WTC11 (cell line): ENCODE measurements around the gene PHLPP1. TPM values are rescaled to one million over a fixed set of nuclear protein-coding genes. Genes with fewer than 3 reads are reported as not detected.

ENCODE experiments used
- ATAC-seq: fragments of 200-7000 bp; cut with Tn5 transposase; 2 replicates; pipeline ENCODE4 v1.10.0; 2021; ENCODE audit warnings: mild to moderate bottlenecking, moderate library complexity
- CTCF ChIA-PET: fragments of 300-600 bp; sonication (Branson Sonifier 250); formaldehyde crosslinking; loops from one replicate; lab custom pipeline; 2021; ENCODE audit warnings: antibody characterized with exemption; lab: Charles Lee
- POLR2A ChIA-PET: fragments of 350-600 bp; sonication (Branson Sonifier 250); formaldehyde crosslinking; loops from one replicate; lab custom pipeline; 2021; ENCODE audit warnings: antibody characterized with exemption; lab: Charles Lee
- DNase-seq: peaks from one replicate; pipeline ENCODE4 v3.0.0; 2021; ENCODE audit warnings: low spot score
- H3K27ac Mint-ChIP-seq: 2 replicates; pipeline ENCODE4 v1.8.0; 2021; ENCODE audit warnings: mixed read lengths
- H3K27me3 Mint-ChIP-seq: 2 replicates; pipeline ENCODE4 v1.8.0; 2021; ENCODE audit warnings: low read depth, mild to moderate bottlenecking, moderate library complexity, mixed read lengths
- H3K36me3 Mint-ChIP-seq: 2 replicates; pipeline ENCODE4 v1.8.0; 2021; ENCODE audit warnings: mixed read lengths
- H3K4me1 Mint-ChIP-seq: 2 replicates; pipeline ENCODE4 v1.8.0; 2022; ENCODE audit warnings: mixed read lengths
- H3K4me3 Mint-ChIP-seq: 2 replicates; pipeline ENCODE4 v1.8.0; 2021; ENCODE audit warnings: mild to moderate bottlenecking, moderate library complexity, mixed read lengths
- H3K9me3 Mint-ChIP-seq: 2 replicates; pipeline ENCODE4 v1.8.0; 2021; ENCODE audit warnings: mixed read lengths
- CREB1 ChIP-seq: sonication (generic); formaldehyde crosslinking; IDR thresholded peaks from 2 replicates; pipeline ENCODE4 v1.8.0; 2023; ENCODE audit warnings: mild to moderate bottlenecking, missing genetic modification reagents
- FOXJ3 ChIP-seq: sonication (generic); formaldehyde crosslinking; IDR thresholded peaks from 2 replicates; pipeline ENCODE4 v1.9.0; 2021; ENCODE audit warnings: missing genetic modification reagents, mild to moderate bottlenecking, borderline replicate concordance
- FOXK1 ChIP-seq: sonication (generic); formaldehyde crosslinking; IDR thresholded peaks from 2 replicates; pipeline ENCODE4 v1.8.0; 2022; ENCODE audit warnings: mild to moderate bottlenecking, moderate library complexity, missing genetic modification reagents
- GTF2I ChIP-seq: fragments of 250-450 bp; sonication (Bioruptor Pico); conservative IDR thresholded peaks from 2 replicates; pipeline ENCODE4 v1.4.0; 2021; ENCODE audit warnings: mild to moderate bottlenecking
- IRF2 ChIP-seq: sonication (generic); formaldehyde crosslinking; IDR thresholded peaks from 2 replicates; pipeline ENCODE4 v1.8.0; 2022; ENCODE audit warnings: low read depth, missing genetic modification reagents, borderline replicate concordance
- JUN ChIP-seq: sonication (generic); formaldehyde crosslinking; IDR thresholded peaks from 2 replicates; pipeline ENCODE4 v1.8.0; 2023; ENCODE audit warnings: mild to moderate bottlenecking, missing genetic modification reagents
- MYBL2 ChIP-seq: sonication (generic); formaldehyde crosslinking; IDR thresholded peaks from 2 replicates; pipeline ENCODE4 v1.8.1; 2023; ENCODE audit warnings: mild to moderate bottlenecking, moderate library complexity, missing genetic modification reagents
- NFYB ChIP-seq: sonication (generic); formaldehyde crosslinking; conservative IDR thresholded peaks from 2 replicates; pipeline ENCODE4 v1.8.0; 2022; ENCODE audit warnings: low read depth, missing genetic modification reagents
- NR2C2 ChIP-seq: sonication (generic); formaldehyde crosslinking; IDR thresholded peaks from 2 replicates; pipeline ENCODE4 v1.8.0; 2022; ENCODE audit warnings: mild to moderate bottlenecking, missing genetic modification reagents
- PRRX2 ChIP-seq: fragments of 250-450 bp; sonication (Bioruptor Pico); IDR thresholded peaks from 2 replicates; pipeline ENCODE4 v1.8.0; 2021; ENCODE audit warnings: mild to moderate bottlenecking
- RORB ChIP-seq: fragments of 250-450 bp; sonication (Bioruptor Pico); IDR thresholded peaks from 2 replicates; pipeline ENCODE4 v1.9.0; 2021; ENCODE audit warnings: mild to moderate bottlenecking
- SMAD3 ChIP-seq: sonication (generic); formaldehyde crosslinking; IDR thresholded peaks from 2 replicates; pipeline ENCODE4 v1.8.0; 2022; ENCODE audit warnings: missing genetic modification reagents, mild to moderate bottlenecking, borderline replicate concordance
- SMAD4 ChIP-seq: sonication (generic); formaldehyde crosslinking; IDR thresholded peaks from 2 replicates; pipeline ENCODE4 v1.8.0; 2022; ENCODE audit warnings: mild to moderate bottlenecking, missing genetic modification reagents
- TEAD1 ChIP-seq: sonication (generic); formaldehyde crosslinking; IDR thresholded peaks from 2 replicates; pipeline ENCODE4 v1.8.0; 2022; ENCODE audit warnings: mild to moderate bottlenecking, missing genetic modification reagents
- ZBTB21 ChIP-seq: sonication (generic); formaldehyde crosslinking; IDR thresholded peaks from 2 replicates; pipeline ENCODE4 v1.8.1; 2023; ENCODE audit warnings: mild to moderate bottlenecking, missing genetic modification reagents, borderline replicate concordance
- ZNF232 ChIP-seq: sonication (generic); formaldehyde crosslinking; IDR thresholded peaks from 2 replicates; pipeline ENCODE4 v1.8.0; 2022; ENCODE audit warnings: mild to moderate bottlenecking, missing genetic modification reagents
- ZNF317 ChIP-seq: sonication (generic); formaldehyde crosslinking; IDR thresholded peaks from 2 replicates; pipeline ENCODE4 v1.8.1; 2023; ENCODE audit warnings: low read depth, mild to moderate bottlenecking, moderate library complexity, missing genetic modification reagents, borderline replicate concordance
- ZNF396 ChIP-seq: fragments of 250-450 bp; sonication (Bioruptor Pico); IDR thresholded peaks from 2 replicates; pipeline ENCODE4 v1.8.0; 2021; ENCODE audit warnings: mild to moderate bottlenecking, moderate library complexity, borderline replicate concordance
- ZNF512 ChIP-seq: sonication (generic); formaldehyde crosslinking; IDR thresholded peaks from 2 replicates; pipeline ENCODE4 v1.8.1; 2022; ENCODE audit warnings: missing genetic modification reagents, borderline replicate concordance
- total RNA-seq: library from RNA; stranded (reverse); gene quantifications from 3 replicates; pipeline ENCODE4 v1.2.3, GENCODE V29; 2021
- TF ChIP-seq, protein P1 (sequence below): sonication (generic); formaldehyde crosslinking; IDR thresholded peaks from 2 replicates; pipeline ENCODE4 v1.8.1; 2023; ENCODE audit warnings: mild to moderate bottlenecking, missing genetic modification reagents, moderate library complexity
- TF ChIP-seq, protein P2 (sequence below): sonication (generic); formaldehyde crosslinking; IDR thresholded peaks from 2 replicates; pipeline ENCODE4 v1.8.1; 2023; ENCODE audit warnings: mild to moderate bottlenecking, moderate library complexity, missing genetic modification reagents

The PHLPP1 gene
- total RNA-seq, 1 experiment from 2014 or later: 52.0 TPM

DNA sequence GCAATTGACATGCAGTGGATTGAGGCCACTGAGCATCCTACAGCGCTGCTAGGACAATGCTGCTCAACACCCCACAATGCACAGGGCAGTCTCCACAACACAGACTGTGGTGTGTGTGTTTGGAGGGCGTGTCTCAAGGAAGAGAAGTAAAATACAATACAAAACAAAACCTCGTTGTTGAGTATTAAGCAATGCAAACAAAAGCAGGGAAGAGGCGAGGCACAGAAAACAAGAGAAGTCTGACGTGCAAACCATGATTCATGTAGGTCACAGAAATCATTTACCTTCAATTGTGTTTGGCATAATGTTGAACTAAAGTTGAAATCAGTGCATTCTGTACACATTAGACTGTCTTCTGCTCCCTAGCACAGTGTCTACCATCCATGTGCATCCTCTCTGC is 260.9 kb downstream of the PHLPP1 start:
- ATAC-seq: no peak
- H3K27me3 Mint-ChIP-seq: no peaks in the 10 kb centered on the region
- H3K4me3 Mint-ChIP-seq: no peak overlapping the region
- ChIA-PET CTCF (no interaction called here), POLR2A (no interaction called here)
- H3K9me3 Mint-ChIP-seq: no peaks in the 10 kb centered on the region
- TF ChIP-seq SMAD3 (no peak), FOXJ3 (CRISPR knock-in tag) (no peak), CREB1 (CRISPR knock-in tag) (no peak), NR2C2 (CRISPR knock-in tag) (no peak), JUN (CRISPR knock-in tag) (no peak), RORB (CRISPR knock-in tag) (no peak), ZNF232 (CRISPR knock-in tag) (no peak), PRRX2 (CRISPR knock-in tag) (no peak), ZNF396 (CRISPR knock-in tag) (no peak), ZNF317 (no peak), ZNF512 (CRISPR knock-in tag) (no peak), ZBTB21 (no peak), SMAD4 (no peak), TEAD1 (CRISPR knock-in tag) (no peak), NFYB (CRISPR knock-in tag) (no peak)
- TF ChIP-seq, protein P1, sequence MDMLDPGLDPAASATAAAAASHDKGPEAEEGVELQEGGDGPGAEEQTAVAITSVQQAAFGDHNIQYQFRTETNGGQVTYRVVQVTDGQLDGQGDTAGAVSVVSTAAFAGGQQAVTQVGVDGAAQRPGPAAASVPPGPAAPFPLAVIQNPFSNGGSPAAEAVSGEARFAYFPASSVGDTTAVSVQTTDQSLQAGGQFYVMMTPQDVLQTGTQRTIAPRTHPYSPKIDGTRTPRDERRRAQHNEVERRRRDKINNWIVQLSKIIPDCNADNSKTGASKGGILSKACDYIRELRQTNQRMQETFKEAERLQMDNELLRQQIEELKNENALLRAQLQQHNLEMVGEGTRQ (CRISPR knock-in tag): no peak
- TF ChIP-seq, protein P2, sequence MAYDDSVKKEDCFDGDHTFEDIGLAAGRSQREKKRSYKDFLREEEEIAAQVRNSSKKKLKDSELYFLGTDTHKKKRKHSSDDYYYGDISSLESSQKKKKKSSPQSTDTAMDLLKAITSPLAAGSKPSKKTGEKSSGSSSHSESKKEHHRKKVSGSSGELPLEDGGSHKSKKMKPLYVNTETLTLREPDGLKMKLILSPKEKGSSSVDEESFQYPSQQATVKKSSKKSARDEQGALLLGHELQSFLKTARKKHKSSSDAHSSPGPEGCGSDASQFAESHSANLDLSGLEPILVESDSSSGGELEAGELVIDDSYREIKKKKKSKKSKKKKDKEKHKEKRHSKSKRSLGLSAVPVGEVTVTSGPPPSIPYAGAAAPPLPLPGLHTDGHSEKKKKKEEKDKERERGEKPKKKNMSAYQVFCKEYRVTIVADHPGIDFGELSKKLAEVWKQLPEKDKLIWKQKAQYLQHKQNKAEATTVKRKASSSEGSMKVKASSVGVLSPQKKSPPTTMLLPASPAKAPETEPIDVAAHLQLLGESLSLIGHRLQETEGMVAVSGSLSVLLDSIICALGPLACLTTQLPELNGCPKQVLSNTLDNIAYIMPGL (CRISPR knock-in tag): no peak
- no peak for DNase-seq
- H3K27ac Mint-ChIP-seq: no peak overlapping the region
- peaks cover 18% of the 10 kb centered on the region for H3K4me1 Mint-ChIP-seq
- H3K36me3 Mint-ChIP-seq: peaks cover 58% of the 10 kb centered on the region

- Mint-ChIP-seq H3K9me3 (no peaks in the 10 kb centered on the region), H3K27me3 (no peaks in the 10 kb centered on the region), H3K36me3 (peaks cover 54% of the 10 kb centered on the region), H3K27ac (0 out of 2 replicates have a peak overlapping the region, but pooled peaks have one; percentile 4), H3K4me1 (peaks cover 16% of the 10 kb centered on the region), H3K4me3 (no peak overlapping the region)
- TF ChIP-seq IRF2: no peak
- no peak for TF ChIP-seq RORB (CRISPR knock-in tag)
- TF ChIP-seq JUN (CRISPR knock-in tag): no peak
- no peak for TF ChIP-seq PRRX2 (CRISPR knock-in tag)
- no peak for TF ChIP-seq NFYB (CRISPR knock-in tag)
- TF ChIP-seq GTF2I (CRISPR knock-in tag): no peak
- TF ChIP-seq FOXK1: no peak
- TF ChIP-seq MYBL2 (CRISPR knock-in tag): no peak
- ATAC-seq (no peak), DNase-seq (no peak)
- ChIA-PET CTCF (no interaction called here), POLR2A (no interaction called here)
Observed at GRCh38 chr18:62977512-62977911, 262.2 kb downstream of the PHLPP1 start.
